HG02938 (cell line): ENCODE results near the gene BANF1.
"Not testable (repeated sequence)": the region's sequence is repeated elsewhere in the genome, so short reads cannot be mapped to it uniquely, and the experiment has no call there.

Source experiments
- ATAC-seq: cut with Tn5 transposase; IDR thresholded peaks from one replicate; pipeline ENCODE4 v1.9.1; 2021; ENCODE audit warnings: mild to moderate bottlenecking, moderate library complexity; ENCODE audit not compliant: unreplicated experiment

Gene BANF1

DNA sequence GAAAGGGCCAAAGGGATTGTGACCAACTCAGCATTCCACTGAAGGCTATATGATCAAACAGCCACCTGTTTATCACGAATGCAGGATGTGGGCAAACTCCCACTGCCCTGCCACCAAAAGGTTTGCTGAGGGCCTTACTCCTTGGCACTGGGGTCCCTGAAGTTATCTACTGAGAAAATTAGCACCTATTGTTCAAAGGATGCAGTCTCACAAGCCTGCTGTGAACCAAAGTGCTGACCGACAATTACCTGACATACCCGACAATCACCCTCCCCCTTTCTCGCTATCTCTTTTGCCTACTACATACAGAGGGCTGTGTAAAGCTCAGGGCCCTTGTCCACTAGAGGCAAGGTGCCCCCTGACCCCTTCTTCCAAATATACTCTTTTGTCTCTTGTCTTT is 7.7 kb downstream of the BANF1 start:
- ATAC-seq = not testable (repeated sequence)

DNA sequence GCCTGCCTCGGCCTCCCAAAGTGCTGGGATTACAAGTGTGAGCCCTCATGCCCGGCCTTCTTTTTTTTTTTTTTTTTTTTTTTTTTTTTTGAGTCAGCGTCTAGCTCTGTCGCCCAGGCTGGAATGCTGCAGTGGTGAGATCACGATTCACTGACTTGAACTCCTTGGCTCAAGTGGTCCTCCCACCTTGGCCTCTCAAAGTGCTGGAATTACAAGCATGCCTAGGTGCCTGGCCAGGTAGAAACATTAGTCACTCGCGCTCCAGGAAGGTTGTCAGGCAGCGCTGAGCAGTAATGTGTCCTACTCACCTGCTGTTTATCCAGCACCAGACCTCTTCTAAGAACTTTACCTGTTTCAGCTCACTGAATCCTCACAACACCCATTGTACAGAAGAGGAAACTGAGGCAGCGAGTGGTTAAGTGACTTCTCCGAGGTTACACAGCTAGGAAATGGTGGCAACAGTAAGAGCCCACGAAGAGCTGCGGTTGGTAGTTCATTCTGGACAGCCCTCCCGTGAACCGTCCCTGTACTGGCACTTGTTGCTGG is 9.0 kb downstream of the BANF1 start:
- no peak for ATAC-seq

DNA sequence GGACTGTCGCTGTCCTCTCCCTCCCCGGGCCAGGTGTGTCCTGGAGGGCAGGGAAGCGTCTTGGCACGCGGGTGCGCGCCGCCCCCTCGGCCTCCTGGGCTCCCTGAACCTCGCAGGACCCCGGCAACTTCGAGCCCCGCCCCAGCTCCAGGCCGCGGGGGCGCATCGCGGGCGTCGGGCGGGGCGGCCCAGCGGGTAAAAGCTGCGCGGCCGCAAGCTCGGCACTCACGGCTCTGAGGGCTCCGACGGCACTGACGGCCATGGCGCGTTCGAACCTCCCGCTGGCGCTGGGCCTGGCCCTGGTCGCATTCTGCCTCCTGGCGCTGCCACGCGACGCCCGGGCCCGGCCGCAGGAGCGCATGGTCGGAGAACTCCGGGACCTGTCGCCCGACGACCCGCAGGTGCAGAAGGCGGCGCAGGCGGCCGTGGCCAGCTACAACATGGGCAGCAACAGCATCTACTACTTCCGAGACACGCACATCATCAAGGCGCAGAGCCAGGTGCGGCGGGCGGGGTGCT is 9.5 kb downstream of the BANF1 start, which contains the start of gene CST6:
TSS of gene CST6 (plus strand) at position 224 of the 519 bp plus-strand sequence. CDS start at position 261, 37 bp downstream.
- ATAC-seq = no peak

DNA sequence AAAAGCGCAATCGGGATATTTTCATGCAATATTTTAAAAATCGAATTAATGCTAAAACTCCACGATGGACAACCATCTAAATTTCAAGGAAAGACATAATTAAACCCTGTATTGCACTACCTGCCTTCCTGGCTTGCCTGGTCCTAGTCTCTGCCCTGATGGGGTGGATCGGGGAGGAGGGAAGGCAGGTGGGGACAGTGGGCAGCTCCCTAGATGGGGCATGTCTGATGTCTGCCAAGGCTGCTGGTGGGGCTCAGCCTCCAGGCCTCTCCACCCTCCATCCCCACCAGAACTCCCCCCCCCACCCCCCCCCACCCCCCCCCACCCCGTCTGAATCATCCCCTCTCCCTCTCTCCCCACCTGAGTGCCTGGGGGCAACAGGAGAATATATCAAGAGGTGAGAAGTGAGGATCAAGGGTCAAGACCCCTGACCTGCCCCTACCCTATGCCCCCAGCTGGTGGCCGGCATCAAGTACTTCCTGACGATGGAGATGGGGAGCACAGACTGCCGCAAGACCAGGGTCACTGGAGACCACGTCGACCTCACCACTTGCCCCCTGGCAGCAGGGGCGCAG is 10.2 kb downstream of the BANF1 start:
- ATAC-seq = no peak

DNA sequence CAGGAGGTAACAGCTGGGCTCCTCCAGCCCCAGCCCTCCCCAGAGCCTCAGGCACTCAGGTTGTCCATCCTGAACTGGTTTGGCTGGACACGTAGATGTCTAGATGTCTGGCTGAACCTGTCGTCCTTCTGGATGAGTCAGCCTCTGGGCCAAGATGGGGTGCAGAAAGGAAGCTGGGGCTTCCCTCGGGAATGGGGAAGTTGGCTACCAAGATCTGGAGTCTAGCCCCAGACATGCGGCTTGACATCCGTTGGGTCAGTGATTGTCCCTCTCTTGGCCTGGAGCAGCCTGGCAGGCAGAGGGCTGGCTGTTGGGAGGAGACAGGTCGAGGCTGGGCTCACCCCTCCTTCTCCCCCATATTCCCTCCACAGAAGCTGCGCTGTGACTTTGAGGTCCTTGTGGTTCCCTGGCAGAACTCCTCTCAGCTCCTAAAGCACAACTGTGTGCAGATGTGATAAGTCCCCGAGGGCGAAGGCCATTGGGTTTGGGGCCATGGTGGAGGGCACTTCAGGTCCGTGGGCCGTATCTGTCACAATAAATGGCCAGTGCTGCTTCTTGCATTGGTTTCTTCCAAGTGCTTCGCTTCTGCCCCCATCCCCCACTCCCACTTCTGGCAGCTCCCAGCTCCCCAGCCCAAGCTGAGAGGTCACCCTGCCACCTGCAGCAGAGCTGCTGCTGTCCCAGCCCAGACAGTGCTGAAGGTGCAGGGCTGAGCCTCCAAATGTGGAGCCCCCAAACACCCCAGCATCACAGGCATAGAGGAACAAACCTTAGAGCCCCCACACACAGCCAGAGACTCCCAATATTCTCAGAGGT is 10.9 kb downstream of the BANF1 start:
- no peak for ATAC-seq

DNA sequence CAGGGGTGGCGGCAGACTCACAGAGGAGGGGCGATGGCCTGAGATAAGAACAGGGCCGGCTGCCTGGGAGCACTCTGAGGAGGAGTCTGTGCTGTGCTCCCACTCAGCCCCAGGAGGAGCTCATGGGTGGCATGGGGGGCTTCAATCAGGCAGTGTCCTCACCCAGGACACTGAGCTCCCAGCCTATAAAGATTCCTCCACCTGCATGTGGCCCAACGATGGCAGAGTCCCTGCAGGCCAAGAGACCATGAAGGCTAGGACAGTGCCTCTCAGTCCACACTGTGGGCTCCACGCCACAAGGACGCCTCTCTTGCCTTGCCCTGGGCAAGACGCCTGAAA is 11.4 kb downstream of the BANF1 start:
- no peak for ATAC-seq

DNA sequence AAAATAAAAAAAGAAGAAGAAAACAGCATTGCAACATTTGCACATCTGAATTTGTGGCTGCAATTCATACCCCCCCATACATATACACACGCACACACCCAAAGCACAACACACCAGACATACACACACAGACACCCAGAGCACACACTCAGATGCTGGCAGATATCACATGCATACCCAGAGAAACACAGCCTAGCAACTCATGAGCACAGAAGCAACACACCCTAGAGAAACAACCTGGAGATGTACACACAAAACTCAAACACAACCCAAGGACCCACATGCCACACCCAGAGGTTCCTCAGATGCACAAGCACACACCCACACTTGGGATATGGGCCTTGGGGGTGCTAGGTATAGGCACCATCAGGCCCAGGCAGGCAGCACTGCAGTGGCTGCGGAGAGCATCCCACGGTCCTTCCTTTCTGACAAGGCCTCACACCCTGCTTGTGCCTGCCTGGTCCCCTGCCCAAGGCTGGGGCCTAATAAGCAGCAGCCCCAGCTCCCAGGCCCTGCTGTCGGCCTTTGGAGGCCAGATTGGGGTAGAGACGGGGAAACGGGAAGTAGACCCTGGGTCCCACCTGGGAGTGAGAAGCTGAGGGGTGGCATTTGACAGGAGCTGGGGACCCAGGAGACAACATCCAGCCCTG is 12.6 kb downstream of the BANF1 start:
- no peak for ATAC-seq

DNA sequence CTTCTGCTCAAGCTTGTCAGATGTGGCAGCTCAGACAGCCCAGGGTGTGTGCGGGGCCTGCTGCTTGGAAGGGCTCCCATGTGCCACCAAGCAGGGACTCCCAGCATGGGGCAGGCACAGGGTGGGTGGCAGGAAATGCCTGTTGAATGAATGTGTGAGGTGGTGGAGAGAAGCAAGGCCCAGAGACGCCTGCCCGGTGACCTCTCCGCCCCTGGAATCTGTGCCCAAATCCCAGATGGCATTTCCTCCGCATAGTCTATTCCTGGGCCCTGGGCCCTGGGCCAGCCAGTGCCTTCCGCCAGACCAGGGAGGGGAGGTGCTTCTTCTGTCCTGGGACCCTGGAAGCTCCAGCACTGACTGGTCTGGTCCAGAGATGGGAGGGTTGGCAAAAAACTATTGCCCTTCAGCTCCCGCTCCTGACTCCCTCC is 13.2 kb downstream of the BANF1 start:
- no peak for ATAC-seq

DNA sequence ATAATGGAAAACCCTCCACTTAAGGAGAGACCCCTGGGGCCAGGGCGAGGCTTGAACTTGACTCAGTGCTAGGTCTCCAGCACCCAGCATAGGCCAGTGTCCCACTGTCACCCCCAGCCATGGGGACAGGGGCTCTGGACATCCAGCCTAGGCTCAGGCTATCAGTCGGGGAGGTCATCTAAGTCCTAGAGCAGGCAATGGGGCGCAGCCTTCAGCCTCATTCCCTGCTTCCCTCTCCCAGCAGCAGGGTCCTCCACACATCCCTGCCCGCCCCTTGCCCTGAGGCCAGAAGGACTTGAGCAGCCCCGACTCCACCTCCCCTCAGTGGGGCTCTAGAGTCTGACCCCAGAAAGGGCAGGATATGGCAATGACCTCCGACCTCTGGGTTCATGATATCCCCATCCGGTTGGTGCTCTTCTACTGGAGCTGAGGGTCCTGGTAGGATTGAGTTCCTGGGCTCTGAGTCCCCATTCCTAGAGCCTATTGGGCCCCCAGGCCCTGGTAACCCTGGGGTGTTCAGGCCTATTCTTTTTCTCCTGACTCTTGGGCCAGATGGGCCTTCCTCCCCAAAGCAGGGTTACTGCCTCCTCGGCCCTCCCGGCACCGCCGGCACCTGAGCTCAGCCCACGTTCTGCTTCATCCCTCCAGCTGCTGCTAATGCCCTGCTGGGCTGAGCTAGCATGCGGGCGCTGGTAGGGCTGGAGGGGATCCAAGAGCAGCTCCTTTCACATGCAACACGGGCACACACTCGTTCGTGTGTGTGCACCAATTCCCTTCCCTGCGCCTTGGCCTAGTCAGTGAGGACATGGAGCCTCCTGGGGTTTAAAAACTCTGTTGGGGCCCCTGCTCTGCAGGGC is 13.9 kb downstream of the BANF1 start:
- no peak for ATAC-seq

DNA sequence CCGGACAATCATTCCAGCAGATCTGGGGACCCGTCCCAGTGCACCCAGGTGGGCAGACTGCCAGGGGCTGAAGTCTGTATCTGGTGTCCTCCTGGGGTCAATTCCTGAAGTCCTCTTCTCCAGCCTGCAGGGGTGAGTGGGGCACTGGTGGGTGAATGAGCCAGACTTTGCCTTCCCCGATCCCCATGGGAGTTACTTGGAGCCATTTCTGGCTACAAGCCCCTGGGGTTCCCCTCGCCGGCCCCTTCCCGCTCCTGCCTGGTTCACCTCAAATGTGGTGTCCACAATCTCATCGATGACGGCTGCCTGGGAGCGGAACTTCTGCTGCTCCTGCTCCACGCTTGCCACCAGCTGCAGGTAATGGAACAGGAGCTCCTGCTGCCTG is 14.5 kb downstream of the BANF1 start:
- ATAC-seq = no peak

DNA sequence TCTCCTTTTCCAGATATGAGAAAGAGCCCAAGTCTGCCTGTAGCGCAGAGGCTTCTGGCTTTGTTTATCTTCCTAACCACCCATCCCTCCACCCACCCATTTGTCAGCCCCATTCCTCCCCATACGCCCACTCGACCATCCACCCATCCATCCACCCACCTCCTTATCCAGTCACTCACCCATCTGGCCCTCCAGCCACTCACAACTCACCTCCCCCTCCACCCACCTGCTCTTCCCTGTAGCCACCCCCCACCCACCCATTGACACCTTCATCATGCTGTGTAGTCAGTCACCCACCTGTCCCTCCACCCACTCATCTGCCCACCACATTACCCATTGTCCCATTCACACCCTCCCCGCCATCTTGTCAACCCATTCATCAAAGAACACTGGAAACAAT is 15.0 kb downstream of the BANF1 start:
- no peak for ATAC-seq

DNA sequence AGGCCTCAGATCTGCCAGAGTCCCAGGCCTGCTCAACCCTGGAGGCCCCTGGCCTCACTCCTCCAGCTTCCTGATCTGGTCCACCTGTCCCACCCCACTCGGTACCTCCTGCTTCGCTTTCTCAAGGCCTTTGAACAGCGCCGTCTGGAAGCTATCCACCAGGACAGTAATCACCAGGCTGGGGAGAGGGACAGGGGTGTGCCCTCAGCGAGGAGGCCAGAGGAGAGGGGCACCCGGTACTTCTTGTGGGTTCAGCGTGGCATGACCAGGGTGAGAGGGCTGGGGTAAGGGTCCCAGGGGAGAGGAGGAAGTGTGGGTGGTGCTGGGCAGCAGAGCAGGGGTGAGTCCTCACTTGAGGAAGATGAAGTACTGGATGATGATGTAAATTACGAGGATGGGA is 17.9 kb downstream of the BANF1 start:
- ATAC-seq = no peak

DNA sequence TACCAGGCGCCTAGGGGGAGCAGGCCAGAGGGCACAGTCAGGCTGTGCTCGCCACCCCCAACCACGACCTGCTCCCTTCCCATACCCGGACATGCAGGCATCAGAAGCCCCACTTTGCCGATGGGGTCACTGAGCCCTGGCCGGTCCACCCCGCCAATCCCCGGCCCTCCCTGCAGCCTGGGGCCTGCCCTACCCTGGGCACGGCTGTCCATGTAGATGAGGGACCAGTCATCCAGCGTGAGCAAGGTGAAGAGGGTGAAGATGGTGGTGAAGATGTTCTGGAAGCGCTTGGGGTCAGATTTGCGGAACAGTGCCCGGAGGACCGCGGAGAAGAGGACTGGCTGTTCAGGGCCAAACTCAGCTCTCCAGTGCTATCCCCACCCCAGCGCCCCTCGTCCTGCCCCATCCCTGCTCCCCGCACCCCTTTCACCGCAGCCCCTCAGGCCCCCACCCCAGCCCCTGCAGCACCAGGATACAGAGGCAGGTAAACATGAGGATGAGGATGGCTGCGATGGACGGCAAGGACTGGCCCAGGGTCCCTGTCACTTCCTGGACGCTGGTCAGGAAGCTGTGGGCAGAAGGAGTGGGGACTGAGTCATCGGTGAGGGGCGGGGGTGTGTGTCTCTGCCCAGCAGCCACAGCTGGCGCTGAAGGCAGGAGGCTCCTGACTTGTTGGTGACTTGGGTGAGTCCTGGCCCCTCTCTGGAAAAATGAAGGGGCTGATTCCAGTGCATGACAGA is 18.5 kb downstream of the BANF1 start:
- ATAC-seq = no peak

DNA sequence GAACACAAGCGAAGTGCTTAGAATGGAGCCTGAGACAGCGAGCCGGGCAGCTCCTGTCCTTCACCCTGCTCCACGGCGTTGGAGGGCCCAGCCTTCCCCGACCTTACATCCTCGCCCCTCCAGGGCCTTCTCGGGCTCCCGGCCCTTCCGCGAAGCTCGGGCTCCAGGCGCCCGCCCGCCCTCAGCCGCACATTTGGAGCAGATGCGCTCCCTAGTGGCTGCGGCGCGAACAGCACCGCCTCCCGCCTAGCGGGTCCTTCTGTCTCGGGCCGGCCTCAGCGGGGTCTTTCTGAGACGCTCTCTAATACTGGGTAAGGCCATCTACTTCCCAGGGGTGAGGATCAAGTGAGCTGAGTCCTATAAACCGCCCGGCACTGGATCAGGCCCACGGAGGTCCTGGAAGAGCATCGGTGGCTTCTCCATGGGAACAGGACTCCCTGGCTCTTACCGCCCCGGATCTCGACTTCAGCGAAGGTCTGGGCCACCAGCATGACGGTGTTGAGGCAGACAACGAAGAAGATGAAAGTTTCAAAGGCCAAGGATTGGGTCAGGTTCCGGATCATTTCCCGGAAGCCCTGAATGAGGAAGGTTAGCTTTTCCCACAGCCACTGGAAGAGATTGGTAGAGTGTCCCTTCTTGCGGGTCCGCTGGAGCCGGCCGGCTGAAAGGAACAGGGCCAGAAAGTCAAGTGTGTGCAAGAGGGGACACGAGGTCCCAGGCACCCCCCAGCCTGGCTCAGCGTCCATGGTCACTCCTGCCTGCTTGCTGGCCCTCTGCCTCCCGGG is 20.3 kb downstream of the BANF1 start:
- ATAC-seq = no peak

DNA sequence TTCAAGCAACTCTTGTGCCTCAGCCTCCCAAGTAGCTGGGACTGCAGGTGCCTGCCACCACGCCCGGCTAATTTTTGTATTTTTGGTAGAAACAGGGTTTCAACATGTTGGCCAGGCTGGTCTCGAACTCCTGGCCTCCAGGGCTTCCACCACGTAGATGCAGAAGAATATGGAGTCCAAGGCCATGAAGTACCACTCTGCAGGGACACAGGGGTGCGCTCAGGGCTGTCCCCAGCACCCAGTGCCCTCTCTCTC is 20.8 kb downstream of the BANF1 start:
- ATAC-seq = not testable (repeated sequence)

DNA sequence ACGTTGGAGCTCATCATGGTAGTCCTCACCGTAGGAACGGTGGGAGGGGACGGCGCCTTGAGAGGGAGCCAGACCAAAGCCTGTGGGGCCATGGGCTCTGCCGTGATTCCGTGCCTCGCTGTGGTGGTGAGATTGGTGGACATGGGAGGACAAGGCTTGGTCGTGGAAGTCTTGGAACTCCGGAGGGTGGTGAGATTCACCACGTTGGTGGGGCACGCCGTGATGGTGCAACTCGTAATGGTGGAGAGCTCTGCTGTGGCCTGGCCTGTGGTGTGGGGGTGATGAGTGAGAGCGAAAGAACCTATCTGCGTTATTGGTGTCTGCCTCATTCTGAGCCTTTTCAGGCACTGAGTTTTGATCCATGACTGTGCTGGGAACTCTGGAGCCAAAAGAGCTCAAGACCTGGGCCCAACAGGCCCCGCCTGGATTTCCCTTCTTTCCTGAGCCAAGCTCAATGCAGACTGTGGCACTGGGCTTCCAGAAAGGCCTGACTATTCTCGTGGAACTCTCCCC is 23.8 kb downstream of the BANF1 start, which contains the start of gene CATSPER1:
TSS of gene CATSPER1 (minus strand) at position 463 of the 513 bp plus-strand sequence. CDS start at position 363, 100 bp downstream.
- ATAC-seq = no peak

DNA sequence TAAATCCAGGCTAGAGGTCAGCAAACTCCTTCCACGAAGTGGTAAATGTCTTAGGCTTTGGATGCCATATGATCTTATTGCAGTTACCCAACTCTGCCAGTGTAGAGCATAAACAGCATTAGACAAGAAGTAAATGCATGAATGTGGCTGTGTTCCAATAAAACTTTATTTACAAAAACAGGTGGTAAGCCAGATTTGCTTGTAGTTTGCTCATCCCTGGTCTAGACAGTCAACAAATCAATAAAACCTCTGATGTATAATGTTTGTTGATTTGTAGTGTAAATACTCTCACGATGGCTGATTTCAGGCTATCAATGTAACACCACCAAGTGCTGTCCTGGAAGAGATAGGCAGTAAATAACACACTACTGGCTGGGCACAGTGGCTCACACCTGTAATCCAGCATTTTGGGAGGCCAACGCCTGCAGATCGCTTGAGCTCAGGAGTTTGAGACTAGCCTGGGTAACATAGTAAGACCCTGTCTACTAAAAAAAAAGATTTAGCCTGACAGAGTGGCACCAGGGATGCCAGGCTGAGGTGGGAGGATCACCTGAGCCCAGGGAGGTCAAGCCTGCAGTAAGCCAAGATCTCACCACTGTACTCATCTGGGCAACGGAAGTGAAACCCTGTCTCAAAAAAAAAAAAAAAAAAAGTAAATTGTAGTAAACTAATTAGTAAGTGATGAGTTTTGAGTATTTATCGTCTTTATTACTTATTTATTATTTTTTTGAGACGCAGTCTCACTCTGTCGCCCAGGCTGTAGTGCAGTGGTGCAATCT is 30.8 kb downstream of the BANF1 start:
- ATAC-seq = no peak

DNA sequence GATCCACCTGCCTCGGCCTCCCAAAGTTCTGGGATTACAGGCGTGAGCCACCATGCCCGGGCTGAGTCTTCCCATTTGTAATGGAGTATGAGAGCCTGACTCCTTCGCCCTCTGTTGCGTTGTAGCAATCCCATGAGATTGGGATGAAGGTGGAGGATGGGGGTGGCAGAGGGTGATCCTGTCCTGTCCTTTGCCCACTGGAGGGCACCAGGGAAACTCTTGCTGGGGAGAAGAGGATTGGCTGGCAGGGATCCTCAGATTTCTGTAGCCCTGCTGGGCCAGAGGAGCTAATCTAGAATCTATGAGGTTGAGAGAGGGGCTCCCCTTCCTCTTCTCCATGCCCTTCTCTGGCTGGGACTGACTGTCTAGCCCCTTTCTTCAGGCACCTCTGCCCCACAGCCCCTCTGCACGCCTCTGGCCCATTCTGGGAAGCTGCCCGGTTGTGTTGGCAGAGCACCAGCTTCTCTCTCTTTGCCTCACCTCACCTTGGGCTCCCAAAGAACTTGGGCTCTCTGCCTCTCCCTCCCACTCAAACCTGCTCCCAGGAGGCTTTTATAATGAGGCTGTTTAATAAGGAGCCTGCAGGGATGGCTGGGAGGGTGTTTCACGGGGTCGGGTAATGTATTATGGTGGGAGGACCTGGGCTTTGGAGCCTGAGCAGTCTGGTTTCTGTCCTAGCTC is 33.5 kb downstream of the BANF1 start:
- ATAC-seq = no peak
